ENCODE data around the gene AGPAT2.

The AGPAT2 gene

DNA sequence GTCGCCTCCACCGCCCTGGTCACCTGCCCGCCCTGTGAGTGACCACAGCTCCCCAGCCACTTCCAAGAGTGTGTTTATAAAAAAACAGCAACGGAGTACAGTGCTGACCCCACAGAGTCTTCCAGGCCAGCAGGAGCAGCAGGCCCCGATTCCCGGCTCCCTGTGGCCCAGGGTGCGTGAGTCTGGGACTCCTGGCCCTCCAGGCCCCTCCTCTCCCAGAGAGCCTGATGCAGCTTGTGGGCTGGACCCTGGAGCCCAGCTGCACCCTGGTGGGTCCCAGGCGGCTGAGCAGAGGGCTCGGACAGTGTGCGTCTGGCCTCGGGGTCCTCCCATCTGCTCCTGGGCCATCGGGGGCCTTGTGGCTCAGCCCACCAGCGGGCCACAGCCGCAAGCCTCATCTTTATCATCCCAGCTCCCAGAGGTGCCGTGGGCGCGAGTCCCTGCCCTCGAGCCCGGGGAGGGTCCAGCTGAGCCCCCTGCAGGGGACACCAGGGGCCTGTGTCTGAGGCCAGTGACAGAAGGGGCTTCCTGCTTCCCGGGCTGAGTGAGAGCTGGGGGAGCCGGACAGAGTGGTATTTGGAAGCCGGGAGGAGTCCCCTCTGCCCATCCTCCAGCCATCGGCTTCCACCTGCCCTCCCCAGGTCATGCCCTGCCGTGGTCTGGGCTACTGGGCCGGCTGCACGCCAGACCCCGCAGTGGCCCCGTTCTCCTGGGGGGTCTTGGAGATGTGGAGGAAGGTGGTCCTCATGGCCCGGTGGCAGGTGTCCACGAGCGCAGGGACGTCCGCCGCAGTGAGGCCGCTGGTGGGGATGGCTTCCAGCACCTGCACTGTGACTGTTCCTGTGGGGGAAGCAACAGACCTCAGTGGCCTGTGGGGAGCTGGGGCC lies 13.9 kb downstream of the AGPAT2 start:
- DNase-seq (ENCODE audit: low read depth) = no peak

DNA sequence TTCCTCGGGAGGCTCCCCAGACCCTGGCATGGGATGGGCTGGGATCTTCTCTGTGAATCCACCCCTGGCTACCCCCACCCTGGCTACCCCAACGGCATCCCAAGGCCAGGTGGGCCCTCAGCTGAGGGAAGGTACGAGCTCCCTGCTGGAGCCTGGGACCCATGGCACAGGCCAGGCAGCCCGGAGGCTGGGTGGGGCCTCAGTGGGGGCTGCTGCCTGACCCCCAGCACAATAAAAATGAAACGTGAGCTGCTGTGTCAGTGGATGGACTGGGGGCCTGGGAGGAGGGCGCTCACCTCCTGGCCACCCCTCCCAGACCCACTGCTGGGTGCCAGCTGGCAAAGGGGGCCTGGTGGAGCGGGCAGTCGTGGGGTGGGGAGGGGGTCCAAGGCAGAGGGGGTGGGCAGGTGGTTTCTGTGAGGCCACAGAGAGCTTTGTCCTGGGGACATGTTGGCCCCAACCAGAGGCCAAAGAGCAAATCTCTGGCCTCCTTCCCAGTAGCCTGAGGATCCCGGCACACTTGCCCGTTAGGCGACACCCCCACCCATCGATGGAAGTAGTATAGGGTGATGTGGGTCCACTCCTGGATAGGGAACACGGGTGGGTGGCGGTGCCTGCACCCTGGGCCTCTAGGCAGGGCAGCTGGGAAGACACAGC lies 14.7 kb downstream of the AGPAT2 start:
- DNase-seq (ENCODE audit: low read depth) = peak; percentile 67

DNA sequence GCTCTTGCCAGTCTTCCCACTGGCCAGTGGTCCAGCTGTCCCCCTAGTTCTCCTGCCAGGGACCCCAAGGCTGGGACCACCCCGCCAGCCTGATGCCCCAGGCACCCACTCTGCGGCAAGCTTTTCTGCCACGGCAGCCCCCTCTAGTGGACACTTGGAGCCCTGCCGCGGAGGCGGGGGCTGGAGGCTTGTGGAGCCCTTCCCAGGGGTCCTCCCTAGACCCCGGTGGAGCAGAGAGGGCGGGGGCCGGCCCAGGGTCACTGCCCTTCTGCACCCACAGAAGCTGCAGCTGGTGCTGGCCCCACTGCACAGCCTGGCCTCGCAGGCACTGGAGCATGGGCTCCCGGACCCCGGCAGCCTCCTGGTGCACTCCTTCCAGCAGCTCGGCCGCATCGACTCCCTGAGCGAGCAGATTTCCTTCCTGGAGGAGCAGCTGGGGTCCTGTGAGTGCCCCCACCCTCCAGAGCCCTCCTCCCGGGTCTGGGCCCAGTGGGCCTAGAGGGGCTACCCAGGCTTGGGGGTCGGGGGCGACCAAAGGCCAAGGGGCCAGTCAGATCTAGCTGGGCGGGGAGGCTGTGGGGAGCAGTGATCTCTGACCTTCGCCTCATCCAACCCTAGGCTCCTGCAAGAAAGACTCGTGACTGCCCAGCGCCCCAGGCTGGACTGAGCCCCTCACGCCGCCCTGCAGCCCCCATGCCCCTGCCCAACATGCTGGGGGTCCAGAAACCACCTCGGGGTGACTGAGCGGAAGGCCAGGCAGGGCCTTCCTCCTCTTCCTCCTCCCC lies 15.4 kb downstream of the AGPAT2 start:
- DNase-seq (ENCODE audit: low read depth) = peak; percentile 63

GRCh38 chr9:136671254-136671614 lies 16.0 kb downstream of the AGPAT2 start:
- DNase-seq (ENCODE audit: low read depth) = no peak

DNA sequence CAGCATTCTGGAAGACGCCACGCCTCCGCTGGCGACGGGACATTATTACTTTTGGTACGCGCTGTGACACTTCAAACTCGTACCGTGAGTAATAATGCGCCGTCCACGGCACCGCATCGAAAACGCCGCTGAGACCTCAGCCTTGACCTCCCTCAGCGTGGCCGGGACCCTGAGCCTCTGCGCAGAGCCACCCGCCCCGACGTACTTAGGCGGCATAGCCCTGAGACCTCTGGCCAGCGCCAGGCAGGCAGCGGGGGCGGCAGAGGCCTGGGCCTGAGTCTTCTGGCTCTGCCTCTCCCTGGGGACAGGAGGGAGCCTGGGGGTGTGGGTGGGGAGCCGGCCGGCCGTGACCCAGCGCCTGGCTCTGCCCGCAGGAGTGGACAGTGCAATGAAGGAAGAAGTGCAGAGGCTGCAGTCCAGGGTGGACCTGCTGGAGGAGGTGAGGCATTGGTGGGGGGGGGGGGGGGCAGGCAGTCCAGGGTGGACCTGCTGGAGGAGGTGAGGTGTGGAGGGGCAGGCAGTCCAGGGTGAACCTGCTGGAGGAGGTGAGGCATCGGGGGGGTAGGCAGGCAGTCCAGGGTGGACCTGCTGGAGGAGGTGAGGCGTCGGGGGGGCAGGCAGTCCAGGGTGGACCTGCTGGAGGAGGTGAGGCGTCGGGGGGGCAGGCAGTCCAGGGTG lies 16.5 kb downstream of the AGPAT2 start:
- no peak for DNase-seq (ENCODE audit: low read depth)

DNA sequence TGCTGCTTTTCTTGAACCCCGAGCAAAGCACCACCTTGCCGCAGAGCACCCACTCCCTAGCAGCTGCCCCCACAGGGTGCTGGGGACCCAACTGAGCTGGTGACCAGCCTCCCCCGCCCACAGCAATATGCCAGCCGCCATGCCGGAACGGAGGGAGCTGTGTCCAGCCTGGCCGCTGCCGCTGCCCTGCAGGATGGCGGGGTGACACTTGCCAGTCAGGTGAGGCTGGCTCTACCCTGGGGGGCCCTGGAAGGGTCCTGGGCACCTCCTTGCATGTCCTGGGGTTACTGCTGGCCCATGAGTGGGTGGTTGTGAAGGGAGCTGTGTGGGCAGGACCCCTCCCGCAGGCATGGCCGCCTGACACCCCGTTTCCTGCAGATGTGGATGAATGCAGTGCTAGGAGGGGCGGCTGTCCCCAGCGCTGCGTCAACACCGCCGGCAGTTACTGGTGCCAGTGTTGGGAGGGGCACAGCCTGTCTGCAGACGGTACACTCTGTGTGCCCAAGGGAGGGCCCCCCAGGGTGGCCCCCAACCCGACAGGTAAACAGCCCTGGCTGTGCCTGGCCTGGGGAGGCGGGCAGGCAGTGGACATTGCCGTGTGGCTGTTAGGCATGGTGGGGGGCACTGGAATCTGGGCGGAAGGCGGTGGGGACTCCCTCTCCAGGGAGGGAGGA lies 17.3 kb downstream of the AGPAT2 start:
- DNase-seq (ENCODE audit: low read depth) = no peak

DNA sequence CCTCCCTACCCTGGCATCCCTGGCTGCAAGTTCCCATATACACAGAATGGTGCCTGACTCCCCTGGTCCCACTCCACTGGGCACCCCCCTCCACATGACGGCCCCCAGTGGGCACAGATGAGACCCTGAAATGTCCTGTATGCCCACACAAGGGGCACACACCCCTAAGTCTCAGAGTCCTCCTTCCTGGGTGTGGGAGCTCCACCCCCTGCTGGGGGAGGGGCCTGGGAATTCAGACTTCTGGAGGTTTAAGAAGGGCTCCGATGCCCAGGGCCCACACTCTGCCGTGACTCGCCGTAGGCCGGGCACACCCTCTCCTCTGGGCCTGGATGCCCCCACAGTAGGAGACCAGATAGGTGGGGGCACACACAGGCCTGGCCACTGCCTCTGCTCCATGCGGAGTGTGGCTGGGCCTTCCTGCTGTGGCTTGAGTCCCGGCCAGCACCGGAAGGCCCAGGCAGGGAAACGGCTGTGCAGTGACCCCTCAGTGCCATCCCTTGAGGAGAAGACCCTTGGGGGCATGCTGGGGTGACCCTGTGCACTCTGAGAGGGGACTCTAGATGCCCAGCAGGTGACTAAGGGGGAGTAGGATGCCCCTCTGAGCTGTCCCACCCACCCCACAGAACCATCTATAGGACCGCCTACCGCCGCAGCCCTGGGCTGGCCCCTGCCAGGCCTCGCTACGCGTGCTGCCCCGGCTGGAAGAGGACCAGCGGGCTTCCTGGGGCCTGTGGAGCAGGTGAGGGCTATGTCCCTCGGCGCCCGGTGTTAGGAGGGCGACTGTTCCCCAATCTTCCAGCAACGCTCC lies 18.1 kb downstream of the AGPAT2 start:
- no peak for DNase-seq (ENCODE audit: low read depth)

GRCh38 chr9:136667940-136668760 lies 19.1 kb downstream of the AGPAT2 start:
- no peak for DNase-seq (ENCODE audit: low read depth)

GRCh38 chr9:136667214-136667939 lies 19.9 kb downstream of the AGPAT2 start:
- DNase-seq (ENCODE audit: low read depth) = no peak

GRCh38 chr9:136666372-136667213 lies 20.7 kb downstream of the AGPAT2 start:
- no peak for DNase-seq (ENCODE audit: low read depth)

GRCh38 chr9:136665704-136666371 lies 21.4 kb downstream of the AGPAT2 start:
- no peak for DNase-seq (ENCODE audit: low read depth)

GRCh38 chr9:136665111-136665703 lies 22.1 kb downstream of the AGPAT2 start:
- no peak for DNase-seq (ENCODE audit: low read depth)

DNA sequence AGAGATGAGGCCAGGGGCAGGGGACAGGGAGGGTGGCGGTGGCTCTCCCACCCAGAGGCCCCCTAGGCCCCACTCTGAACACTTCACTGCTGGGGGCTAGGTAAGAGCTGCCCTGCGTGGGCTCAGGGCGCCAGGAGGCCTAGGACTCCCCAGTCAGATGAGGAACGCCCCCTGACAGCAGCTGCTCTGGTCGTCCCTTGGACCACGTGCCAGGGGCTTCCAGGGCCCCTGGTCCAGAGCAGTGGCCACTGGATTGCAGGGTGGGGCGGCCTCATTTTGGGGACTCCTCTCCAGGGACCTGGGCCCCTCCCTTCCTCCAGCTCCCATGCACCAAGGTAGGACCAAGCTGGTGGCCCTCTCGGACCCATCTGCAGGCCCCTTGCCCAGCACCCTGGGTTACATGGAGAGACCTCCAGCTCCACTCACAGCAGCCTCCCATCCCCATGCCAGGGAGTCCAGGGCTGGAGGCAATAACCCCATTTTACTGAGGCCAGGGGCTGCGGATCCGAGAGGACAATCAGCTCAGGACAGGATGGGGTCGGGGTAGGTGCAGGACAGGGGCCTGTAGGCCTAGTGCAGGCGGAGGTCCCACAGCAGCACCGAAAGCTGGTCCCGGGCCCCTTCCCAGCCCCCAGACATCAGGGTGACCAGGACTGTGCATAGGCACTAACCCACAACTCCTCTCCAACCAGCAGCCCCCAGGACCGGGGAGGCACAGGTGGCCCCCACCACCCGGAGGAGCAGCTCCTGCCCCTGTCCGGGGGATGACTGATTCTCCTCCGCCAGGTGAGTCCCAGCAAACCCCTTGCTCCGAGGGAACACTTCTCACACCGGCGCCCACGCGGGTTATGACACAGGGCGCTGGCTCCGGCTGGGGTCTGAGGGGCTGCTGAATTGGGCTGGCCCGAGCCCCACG lies 23.0 kb downstream of the AGPAT2 start:
- peak; percentile 68 for DNase-seq (ENCODE audit: low read depth)

GRCh38 chr9:136662656-136663581 lies 24.3 kb downstream of the AGPAT2 start, which contains the start of gene EGFL7:
EGFL7 (plus strand) TSS chr9:136662916; CDS start chr9:136668283, 5,367 bp downstream.
- peak; percentile 97 for DNase-seq (ENCODE audit: low read depth)

DNA sequence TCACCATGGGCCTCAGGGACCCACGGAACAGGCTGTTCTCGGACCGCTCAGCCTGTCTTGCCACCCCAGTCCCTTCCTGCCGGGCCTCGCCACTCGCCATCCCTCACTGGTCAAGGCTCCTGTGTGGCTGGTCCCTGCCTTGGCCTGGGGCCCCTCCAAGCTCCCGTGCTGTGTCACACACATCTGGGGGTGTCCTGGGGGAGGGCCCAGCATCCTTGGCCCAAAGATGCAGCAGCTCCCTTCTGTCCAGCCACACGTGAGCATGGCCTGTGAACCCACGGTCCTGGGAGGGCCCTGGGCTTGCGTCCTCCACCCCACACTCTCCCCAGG lies 25.0 kb downstream of the AGPAT2 start:
- no peak for DNase-seq (ENCODE audit: low read depth)
